Measurements from ENCODE around the gene BPTF.

DNA sequence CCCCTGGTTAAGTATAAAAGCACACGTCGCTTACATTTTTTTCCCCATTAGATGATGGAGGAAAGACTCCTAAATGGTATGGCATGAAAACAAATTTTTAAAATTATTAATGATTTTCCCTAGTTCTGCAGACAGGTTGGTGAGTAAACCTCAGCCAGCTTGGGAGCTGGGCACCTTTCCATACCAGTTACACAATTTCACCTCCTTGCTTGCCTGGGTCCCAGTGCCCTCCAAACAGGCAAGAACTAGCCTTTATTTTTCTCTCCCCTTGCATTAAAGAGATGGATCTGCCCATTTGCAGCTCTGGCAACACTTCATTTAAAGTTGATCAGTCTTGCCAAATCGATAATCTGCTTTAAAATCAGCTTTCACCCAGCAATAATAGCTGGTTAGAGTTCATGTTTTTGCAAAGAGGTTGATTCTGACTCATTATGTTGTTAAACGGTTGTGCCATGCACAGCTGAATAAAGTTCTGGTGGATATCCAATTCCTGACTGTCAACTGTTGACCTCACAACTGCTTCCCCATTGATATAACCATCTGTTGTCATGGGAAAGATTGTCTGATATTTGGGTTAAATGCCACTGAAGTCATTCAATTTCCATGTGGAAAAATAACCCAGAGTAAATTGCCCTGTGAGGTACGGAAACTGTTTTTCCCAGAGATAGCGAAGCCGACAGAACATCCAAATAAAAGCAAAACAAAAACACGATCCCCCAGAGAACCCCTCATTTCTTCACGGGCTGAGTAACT is 169.7 kb downstream of the BPTF start:
- TF ChIP-seq, protein P1, sequence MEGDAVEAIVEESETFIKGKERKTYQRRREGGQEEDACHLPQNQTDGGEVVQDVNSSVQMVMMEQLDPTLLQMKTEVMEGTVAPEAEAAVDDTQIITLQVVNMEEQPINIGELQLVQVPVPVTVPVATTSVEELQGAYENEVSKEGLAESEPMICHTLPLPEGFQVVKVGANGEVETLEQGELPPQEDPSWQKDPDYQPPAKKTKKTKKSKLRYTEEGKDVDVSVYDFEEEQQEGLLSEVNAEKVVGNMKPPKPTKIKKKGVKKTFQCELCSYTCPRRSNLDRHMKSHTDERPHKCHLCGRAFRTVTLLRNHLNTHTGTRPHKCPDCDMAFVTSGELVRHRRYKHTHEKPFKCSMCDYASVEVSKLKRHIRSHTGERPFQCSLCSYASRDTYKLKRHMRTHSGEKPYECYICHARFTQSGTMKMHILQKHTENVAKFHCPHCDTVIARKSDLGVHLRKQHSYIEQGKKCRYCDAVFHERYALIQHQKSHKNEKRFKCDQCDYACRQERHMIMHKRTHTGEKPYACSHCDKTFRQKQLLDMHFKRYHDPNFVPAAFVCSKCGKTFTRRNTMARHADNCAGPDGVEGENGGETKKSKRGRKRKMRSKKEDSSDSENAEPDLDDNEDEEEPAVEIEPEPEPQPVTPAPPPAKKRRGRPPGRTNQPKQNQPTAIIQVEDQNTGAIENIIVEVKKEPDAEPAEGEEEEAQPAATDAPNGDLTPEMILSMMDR (IDR thresholded peaks at IDR 0.05), result peak; percentile 9
- no peak for TF ChIP-seq EZH2 (IDR thresholded peaks at IDR 0.05; ENCODE audit: borderline replicate concordance, insufficient read depth, low read depth, low read length, poor library complexity, severe bottlenecking)

All from B cell (primary cell).